GM19395 (cell line): Measurements from ENCODE around the gene CHST10.
"Not testable (repeated sequence)": the region's sequence is repeated elsewhere in the genome, so short reads cannot be mapped to it uniquely, and the experiment has no call there.

Experiments
- ATAC-seq: cut with Tn5 transposase; IDR thresholded peaks from one replicate; pipeline ENCODE4 v1.9.1; 2021; ENCODE audit warnings: mild to moderate bottlenecking, moderate library complexity; ENCODE audit not compliant: unreplicated experiment

The CHST10 gene

DNA sequence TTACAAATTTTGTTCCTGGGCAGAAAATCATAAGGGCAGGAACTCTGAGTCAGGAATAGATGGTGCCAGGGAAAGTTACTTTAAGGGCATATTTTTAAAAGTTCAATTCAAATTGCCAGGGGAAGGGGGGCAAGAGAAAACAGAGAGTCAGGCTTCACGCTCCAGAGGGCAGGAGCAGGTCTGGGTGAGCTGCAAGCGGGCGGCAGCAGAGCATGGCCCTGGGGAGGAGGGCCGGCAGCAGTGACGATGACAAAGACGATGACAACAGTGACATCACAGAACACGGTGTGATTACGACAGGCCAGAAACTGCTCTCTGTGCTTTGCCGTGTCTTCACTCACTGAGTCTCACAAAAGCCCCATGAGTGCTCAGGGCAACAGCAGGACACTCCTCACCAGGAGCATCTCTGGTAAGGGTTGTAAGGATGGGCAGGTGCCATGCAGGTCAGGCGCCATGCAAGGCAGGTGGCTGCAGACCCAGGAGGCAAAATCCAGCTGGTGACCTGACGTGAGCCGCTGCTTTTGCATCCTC is 23.3 kb downstream of the CHST10 start:
- ATAC-seq = peak; percentile 35

DNA sequence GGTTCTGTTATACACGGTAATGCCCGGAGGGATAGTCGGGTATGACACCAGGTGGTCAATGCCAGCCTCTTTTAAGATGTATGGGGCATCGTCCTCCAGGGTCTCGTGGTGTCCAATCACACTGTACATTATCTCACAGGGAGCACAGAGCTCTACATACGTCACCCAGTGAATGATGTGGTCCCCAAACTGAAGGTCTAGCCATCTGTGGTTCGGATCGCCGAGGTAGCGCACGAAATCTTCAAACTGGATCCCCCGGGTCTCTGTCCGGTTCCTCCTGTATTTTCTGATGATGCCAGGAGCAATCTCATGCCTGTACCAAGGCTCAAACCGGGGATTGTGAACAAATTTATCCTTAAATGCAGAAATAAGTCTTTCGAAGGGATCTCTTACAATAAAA is 24.1 kb downstream of the CHST10 start:
- ATAC-seq = no peak

DNA sequence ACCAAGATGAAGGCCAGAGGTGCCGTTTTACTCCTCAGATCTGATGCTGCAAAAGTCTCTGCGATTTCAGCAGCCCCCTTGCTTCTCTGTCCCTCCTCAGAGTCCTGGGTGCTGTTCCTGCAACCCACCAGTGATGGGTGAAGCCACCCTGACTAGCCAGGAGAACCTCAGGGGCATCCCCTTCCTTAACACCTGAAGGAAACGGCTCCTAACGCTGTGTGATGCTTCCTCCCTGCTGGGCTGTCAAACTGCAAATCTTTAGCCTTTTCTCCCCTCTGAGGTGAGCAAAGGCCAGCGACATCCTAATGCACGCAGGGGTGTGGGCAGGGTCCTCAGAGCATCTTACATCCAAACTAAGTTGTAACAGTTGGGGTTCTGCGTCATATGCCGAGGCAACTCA is 24.8 kb downstream of the CHST10 start:
- ATAC-seq = no peak

DNA sequence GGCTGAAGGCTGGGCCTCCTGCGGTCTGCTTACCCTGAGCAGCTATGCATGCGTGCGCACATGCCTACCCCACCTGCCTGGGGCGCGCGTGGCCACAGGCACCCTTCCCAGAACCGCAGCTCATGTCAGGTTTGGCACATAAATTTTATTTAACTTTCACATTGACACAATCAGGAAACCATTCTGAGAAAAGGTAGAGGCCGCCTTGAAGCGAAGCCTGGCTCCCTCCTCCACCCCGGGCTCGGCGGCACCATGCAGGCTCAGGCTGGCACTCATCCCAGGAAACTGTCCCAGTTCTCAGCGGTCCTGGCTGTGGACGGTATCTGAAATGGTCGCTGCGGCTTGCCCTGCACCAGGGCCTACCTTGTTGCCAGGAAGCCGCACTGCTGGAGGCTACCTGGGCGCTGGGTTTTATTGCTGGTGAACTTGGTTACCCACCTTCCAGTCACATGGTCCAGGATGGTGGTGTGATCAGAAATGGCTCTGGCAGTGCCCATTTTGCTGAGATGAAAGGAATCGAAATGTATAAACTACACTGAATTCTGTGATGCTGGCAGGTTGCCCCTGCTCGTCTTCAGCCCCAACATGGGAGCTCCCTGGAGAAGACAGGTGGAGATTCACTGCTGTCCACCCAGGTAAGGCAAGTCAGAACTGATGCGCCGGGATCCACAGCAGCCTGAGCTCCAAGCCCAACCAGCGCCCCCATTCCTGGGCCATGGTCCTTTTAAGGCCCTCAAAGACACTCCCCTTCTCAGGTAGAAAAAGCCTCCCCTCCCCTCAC is 25.5 kb downstream of the CHST10 start:
- no peak for ATAC-seq

DNA sequence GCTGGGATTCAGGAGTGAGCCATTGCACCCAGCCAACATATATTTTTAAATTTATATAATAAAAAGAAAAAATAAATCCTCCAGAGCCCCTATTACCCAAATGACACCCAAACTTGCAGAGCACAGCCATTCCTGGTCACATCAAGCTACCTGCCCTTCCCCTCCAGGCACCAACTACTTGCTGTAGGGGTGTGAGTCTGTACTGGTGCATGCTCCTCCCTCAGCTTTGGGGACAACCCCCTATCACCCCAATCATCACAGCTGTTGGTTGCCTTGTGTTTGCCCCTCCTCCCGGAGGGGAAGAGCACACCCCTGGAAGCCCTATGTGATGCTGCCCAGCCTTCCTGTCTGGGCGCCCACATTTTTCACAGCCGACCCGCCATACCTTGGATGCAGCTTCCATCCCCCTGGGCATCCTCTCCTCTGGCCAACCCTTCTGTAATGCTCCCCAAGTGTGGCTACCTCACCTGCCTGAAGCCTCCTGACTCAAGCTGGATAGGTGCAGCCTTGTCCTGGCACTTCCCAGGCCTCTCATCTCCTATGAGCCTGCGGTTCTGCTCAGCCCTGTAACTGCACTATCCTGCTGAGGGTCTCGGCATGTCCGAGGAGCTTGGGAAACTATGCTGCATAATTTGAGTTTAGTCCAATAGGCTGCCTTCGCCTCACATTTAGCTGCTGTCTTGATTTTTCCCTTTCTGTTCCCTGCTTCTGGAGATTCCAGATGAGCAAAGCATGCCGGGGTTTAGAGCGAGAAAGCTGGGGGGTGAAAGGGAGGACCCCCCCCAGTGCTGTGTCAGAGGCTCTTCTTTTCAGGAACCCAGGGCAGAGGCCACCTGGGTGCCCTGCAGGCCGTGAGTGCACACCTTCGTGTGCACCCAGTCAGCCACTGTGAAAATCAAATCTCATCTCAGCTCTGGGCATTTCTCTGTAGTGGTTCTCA is 27.2 kb downstream of the CHST10 start:
- no peak for ATAC-seq

DNA sequence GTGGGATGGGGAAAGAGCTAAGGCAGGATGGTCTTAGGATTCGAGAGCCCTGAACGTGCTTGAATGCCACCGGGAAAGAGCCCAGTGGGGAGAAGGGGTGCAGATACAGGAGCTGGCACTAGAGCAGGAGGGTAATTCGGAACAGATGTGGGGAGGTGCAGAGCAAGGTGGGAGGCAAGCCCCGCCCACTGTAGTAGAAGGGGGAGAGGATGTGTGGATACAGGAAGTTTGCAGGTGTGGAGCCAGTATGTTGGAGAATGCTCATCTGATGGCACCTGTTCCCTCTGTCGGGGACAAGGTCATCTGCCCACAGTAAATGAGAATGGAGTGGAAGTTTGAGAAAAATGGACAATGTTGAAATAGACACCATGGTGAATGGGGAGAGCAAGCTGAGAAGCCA is 28.8 kb downstream of the CHST10 start:
- no peak for ATAC-seq

DNA sequence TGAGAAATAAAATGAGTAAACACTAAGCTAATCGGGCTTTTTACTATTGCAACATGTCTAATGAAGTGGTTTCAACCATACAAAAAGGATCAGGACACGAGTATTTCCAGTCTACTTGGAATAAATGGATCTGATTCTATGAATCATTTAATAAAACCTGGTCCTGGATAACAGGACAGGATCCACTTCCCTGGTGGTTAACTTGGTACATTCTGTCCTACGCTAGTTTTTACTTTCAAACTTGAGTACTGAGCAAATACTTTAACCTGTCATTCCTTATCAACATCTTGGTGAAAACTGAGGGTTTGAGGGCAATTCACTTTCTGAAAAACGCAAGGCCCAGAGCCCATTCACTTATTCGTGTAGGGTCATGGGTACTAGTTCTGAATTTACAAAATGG is 33.5 kb downstream of the CHST10 start:
- no peak for ATAC-seq

DNA sequence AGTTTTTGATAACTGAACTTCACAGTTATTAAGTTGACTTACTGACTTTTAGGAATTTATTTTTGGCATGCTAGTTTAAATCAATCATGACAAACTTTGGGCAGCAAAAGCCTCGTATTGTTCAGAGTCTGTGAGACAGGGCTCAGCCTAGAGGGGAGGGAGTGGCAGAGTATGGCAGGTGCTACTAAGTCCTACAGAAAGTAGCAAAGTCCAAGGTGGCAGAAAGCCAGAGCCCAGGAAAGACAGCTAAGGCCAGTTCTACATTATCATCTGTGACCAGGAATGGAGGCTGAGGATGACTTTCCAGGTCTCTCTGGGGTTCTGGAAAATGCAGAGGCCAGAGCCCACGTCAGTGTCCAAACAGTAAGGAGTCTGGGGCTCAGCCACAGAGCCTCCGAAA is 34.2 kb downstream of the CHST10 start:
- ATAC-seq = no peak

DNA sequence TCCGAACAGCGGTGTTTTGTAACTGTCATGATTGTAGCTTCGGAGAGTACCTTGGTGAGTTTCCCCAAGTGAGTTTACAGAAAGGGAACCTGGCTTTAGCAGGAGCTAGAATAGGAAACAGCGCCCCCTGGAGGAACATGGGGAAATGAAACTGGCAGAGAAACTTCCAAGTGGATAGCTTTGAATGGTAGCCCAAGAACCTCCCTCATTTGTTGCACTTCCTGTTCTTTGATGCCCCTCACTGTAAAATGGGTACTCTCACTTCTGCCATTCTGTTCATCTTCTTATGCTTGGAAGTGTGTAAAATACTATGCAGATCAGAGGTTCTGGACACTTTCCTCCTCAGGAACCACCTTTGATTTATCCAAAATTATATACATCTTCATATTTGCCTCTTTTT is 36.2 kb downstream of the CHST10 start:
- ATAC-seq = peak; percentile 86

DNA sequence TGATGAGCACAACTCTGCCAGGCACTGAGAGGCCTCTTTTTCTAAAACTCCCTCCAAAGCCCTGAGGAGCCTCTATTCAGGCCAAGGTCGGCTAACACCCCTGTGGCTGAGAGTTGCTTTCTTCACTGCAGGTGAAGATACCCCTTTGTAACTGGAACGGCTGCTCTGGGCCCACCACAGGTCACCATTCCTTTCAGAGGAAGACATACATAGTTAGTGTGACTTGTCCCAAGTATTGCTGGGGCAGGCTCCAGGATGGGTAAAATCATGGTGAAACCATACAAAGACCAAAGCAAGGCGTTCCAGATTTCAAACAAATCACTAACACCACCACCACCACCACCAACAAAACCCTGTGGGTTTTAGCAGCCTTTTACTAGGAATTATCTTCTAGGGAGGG is 36.8 kb downstream of the CHST10 start:
- ATAC-seq = no peak

DNA sequence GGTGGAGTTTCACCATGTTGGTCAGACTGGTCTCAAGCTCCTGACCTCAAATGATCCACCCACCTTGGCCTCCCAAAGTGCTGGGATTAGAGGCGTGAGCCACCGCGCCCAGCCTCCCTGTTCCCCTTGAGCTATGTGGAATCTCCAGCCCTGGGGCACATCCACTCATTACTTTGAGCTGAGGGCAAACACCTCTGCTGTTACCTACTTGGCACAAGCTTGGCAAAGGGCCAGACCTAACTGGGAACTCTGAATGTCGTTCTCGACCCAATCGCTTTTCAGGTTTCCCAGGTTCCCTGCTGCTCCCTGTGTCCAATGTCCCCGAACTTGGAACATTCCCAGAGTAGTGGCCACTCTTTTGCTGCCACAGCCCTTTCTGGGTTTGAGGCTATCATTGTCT is 40.6 kb downstream of the CHST10 start:
- no peak for ATAC-seq

DNA sequence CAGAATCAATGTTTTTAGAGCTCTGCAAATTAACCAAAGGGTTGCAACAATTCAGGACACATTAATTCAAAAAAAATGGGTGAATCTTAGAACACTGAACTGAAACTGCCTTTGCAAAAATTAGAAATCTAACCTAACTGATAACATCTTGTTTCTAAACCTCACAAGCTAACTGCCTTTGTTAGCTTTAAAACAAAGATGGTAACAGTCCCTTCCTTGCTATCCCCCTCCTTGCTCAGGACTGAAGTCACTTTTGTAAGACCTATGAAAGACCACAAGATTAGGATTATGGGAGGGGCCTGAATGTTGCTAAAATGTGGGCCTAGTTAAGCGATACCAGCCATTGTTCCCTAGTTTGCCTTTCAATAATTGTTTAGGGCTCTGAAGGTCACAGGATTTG is 50.3 kb downstream of the CHST10 start:
- no peak for ATAC-seq

DNA sequence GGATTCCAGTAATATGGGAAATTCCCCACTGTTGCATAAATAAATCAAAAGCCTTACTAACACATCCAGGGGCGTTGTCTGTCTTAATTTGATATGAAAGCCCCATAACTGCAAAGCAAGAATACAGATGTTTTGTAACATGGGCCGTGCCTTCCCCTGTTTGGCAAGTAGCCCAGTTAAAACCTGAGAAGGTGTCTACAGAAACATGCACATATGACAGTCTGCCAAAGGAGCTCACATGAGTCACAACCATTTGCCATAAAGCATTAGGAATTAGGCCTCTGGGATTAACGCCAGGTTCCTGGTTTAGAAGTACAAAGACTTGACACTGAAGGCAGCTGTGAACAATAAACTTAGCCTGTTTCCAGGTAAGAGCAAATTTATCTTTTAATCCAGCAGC is 52.0 kb downstream of the CHST10 start:
- ATAC-seq = no peak

DNA sequence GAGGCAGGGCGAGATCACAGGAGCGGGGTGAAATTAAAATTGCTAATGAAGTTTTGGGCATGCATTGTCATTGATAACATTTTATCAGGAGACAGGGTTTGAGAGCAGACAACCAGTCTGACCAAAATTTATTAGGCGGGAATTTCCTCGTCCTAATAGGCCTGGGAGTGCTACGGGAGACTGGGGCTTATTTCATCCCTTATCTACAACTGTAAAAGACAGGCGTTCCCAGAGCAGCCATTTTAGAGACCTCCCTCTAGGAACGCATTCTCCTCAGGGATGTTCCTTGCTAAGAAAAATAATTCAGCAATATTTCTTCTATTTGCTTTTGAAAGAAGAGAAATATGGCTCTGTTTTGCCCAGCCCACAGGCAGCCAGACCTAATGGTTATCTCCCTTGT is 55.2 kb downstream of the CHST10 start:
- not testable (repeated sequence) for ATAC-seq

DNA sequence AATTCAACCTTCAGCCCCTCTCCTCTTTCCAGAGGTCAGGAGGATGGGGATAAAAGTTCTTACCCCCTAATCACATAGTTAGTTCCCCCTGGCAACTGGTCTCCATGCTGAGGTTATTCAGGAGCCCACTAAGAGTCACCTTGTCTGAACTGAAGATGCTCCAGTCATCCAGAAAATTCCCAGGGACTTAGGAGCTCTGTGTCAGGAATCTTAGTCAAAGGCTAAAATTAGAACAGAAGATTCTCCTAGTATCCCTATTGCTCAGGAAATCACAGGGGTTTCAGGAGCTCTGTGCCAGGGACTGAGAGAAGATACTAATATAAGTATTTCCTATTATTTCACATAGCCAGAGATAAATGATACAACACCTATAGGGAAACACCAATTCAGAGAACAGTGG is 57.9 kb downstream of the CHST10 start:
- ATAC-seq = no peak

DNA sequence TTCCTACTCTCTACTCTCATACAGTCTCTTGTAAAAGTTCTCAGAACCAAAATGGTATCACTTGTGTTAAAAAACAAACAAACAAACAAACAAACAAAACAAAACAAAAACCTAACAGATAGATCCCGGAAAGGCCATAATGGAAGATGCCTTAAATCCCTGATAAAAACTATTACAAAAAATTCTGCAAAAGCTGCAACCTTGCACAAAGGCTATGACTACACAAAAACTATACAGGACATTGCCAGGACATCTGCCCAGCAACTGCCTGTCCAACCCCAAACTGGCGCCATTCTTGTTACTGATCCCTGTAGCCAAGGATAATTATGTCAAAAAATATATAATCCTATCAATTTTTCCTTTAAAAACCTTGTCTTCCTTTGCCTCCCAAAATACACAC is 58.9 kb downstream of the CHST10 start:
- ATAC-seq = no peak

DNA sequence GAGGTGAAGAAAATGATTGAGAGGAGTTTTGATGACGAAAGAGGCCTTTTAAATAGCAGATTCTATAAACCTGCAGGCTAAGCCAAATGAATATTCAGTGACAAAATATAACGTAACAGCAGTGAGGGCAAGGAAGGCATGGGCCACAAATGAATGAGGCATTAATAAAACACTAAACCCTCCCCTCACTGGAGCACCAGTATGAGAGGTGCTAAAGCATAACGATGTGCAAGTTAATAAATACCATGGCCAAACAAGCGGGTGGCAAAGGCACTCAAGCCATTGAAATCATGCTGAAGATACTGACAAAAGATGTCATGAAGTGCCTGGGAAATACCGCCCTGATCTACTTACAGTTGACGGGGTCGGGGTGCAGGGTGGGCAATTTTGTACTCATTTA is 64.9 kb downstream of the CHST10 start:
- ATAC-seq = no peak

DNA sequence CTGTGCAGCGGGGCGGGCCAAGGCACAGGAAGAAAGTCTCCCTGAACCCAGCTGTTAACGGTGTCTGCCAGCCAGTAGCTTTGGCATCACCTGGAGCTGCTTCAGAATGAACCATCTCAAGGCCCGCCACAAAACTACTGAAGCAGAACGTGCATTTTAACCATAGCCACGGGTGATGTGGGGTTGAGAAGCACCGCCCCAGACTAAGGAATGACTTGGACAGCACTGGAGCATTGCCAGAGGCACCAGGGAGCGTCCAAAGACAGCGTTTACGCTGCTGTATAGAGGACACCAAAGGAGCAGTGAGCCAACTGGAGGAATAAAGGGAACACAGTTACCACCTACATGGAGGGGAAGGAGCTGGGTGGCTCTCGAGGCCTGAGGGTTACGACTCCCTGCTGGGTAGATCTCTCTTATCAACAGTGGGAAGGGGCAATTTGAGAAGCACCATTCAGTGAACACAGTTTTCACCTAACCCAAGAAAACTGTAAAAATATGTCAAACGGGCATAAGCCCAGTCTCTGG is 66.7 kb downstream of the CHST10 start:
- no peak for ATAC-seq

DNA sequence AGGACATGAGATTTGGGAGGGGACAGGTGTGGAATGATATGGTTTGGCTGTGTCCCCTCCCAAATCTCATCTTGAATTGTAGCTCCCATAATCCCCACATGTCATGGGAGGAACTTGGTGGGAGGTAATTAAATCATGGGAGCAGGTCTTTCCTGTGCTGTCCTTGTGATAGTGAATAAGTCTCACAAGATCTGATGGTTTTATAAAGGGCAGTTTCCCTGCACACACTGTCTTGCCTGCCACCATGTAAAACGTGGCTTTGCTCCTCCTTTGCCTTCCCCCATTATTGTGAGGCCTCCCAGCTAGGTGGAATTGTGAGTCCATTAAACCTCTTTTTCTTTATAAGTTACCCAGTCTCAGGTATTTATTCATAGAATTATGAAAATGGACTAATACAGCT is 72.3 kb downstream of the CHST10 start:
- ATAC-seq = not testable (repeated sequence)

DNA sequence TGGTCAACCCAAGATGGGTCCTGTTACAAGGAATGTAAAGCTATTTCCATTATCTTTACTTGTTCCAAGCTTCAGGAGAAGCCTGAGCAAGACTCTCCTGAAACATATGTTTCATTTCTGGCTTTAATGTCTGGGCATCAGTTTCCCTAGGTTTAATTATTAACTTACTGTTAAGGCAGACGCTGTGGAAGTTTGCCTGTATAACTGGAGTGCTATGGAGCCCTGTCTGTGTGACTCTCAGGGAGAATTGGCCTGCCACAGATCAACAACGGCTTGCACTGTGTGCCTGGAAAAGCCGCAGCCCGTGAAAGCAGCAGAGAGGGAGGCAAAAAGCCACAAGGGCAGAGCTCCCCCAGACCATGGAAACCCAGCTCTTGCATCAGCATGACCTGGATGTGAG is 73.0 kb downstream of the CHST10 start:
- no peak for ATAC-seq

DNA sequence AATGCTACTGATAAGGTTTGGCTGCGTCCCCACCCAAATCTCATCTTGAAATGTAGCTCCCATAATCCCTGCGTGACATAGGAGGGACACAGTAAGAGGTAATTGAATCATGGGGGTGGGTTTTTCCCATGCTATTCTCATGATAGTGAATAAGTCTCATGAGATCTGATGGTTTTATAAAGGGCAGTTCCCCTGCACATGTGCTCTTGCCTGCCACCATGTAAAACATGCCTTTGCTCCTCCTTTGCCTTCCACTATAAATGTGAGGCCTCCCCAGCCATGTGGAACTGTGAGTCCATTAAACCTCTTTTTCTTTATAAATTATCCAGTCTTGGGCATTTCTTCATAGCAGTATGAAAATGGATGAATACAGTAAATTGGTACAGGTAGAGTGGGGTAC is 75.0 kb downstream of the CHST10 start:
- not testable (repeated sequence) for ATAC-seq
